HK-2 (cell line): ENCODE measurements around the gene ADAM19.

ENCODE experiments used
- DNase-seq: peaks from one replicate; pipeline ENCODE4 v3.0.0-alpha.2; 2018; ENCODE audit not compliant: unreplicated experiment

ADAM19 gene, protein sequence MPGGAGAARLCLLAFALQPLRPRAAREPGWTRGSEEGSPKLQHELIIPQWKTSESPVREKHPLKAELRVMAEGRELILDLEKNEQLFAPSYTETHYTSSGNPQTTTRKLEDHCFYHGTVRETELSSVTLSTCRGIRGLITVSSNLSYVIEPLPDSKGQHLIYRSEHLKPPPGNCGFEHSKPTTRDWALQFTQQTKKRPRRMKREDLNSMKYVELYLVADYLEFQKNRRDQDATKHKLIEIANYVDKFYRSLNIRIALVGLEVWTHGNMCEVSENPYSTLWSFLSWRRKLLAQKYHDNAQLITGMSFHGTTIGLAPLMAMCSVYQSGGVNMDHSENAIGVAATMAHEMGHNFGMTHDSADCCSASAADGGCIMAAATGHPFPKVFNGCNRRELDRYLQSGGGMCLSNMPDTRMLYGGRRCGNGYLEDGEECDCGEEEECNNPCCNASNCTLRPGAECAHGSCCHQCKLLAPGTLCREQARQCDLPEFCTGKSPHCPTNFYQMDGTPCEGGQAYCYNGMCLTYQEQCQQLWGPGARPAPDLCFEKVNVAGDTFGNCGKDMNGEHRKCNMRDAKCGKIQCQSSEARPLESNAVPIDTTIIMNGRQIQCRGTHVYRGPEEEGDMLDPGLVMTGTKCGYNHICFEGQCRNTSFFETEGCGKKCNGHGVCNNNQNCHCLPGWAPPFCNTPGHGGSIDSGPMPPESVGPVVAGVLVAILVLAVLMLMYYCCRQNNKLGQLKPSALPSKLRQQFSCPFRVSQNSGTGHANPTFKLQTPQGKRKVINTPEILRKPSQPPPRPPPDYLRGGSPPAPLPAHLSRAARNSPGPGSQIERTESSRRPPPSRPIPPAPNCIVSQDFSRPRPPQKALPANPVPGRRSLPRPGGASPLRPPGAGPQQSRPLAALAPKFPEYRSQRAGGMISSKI

GRCh38 chr5:157575381-157576020, at the start of gene ADAM19:
Gene ADAM19 (minus strand): TSS chr5:157575775. CDS start chr5:157575696, 79 bp downstream.
- peak; percentile 36 for DNase-seq

- DNase-seq: no peak
These were observed 48.6 kb upstream of the ADAM19 start for GRCh38 chr5:157624144-157624543.

GRCh38 chr5:157620776-157621175, 45.2 kb upstream of the ADAM19 start:
- DNase-seq: no peak

GRCh38 chr5:157618191-157618765, 42.7 kb upstream of the ADAM19 start:
- no peak for DNase-seq

DNA sequence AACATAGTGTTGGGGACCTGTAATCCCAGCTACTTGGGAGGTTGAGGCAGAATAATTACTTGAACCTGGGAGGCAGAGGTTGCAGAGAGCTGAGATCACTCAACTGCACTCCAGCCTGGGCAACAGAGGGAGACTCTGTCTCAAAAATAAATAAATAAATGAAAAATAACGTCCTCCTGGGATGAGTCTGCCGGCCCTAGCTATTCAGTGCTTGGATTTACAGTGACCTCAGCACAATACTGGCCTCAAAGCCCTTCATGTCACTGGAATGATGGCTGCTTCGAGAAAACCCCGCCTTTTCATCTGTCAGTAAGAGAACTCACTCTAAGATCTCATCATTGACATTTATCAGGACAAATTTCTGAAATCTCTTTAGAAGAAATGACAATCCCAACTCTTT, 41.2 kb upstream of the ADAM19 start:
- no peak for DNase-seq

DNA sequence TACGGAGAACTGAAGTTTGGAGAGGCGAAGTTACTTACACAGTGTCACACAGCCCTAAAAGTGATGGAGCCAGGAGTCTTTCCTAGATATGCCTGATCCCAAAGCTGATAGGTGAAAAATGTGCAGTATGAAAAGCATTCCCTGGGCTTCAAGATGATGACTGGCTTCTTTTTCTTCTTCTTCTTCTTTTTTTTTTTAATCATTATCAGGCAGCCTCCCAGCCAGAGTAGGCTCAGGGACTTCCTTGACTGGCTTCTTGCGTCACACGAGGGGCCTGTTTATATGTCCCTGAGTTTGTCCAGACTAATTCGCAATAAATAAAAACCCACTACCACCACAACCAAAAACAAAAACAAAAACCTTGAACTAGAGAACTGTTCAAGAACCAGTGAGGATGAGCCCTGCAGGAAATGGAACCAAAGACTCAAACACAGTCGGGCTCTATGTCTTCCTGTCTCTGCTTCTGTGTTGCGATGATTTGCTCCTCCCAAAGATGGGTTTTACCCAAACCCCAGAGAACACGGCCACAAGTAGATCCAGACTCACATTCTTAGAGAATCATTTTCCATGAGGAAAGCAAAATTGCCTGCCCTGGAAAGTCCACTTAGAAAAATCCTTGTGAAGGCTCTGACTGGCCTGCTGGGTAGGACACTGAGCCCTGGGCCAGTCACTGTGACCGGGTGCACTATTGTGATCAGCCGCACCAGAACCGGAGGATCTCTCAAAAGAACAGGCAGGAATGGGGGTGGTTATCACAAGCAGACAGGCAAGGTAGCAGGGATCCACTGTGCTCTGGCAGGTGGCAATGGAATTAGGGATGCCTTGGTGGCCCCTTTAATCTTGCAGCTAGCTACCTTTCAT, 38.0 kb upstream of the ADAM19 start:
- no peak for DNase-seq

GRCh38 chr5:157612581-157612980, 37.0 kb upstream of the ADAM19 start:
- no peak for DNase-seq

GRCh38 chr5:157611571-157612476, 36.2 kb upstream of the ADAM19 start:
- DNase-seq: no peak

GRCh38 chr5:157610990-157611389, 35.4 kb upstream of the ADAM19 start:
- no peak for DNase-seq

- no peak for DNase-seq
These were observed 33.5 kb upstream of the ADAM19 start for GRCh38 chr5:157608972-157609565.

- DNase-seq: no peak
These were observed 32.0 kb upstream of the ADAM19 start for GRCh38 chr5:157607371-157608161.

GRCh38 chr5:157606046-157606445, 30.5 kb upstream of the ADAM19 start:
- DNase-seq: no peak

GRCh38 chr5:157603333-157604190, 28.0 kb upstream of the ADAM19 start:
- DNase-seq: peak; percentile 35

GRCh38 chr5:157602505-157602904, 26.9 kb upstream of the ADAM19 start:
- DNase-seq: no peak

- DNase-seq: no peak
These were observed 24.7 kb upstream of the ADAM19 start for GRCh38 chr5:157600252-157600651.

GRCh38 chr5:157599565-157599964, 24.0 kb upstream of the ADAM19 start:
- no peak for DNase-seq

GRCh38 chr5:157598350-157598936, 22.9 kb upstream of the ADAM19 start:
- DNase-seq: no peak
